Activated CD8-positive, alpha-beta T cell treated with anti-CD3 and anti-CD28 coated beads for 36 hours (primary cell): Measurements from ENCODE around the gene ITGA6. TPM values are rescaled to one million over a fixed set of nuclear protein-coding genes. Genes with fewer than 3 reads are reported as not detected.

ENCODE experiments used
- ATAC-seq: fragments of 200-7000 bp; cut with Tn5 transposase; one replicate; pipeline ENCODE4 v1.10.0; 2021; ENCODE audit warnings: mild to moderate bottlenecking, moderate library complexity
- CTCF ChIA-PET: fragments of 350-600 bp; sonication (Branson Sonifier 250); formaldehyde crosslinking; loops from one replicate; lab custom pipeline; 2021; ENCODE audit warnings: antibody characterized with exemption; lab: Charles Lee
- POLR2A ChIA-PET: fragments of 350-600 bp; sonication (Branson Sonifier 250); formaldehyde crosslinking; loops from one replicate; lab custom pipeline; 2021; ENCODE audit warnings: antibody characterized with exemption; lab: Charles Lee
- DNase-seq: peaks from one replicate; pipeline ENCODE4 v3.0.0-alpha.2; 2020
- H3K27ac Mint-ChIP-seq: one replicate; pipeline ENCODE4 v1.8.0; 2021; ENCODE audit warnings: mild to moderate bottlenecking, mixed read lengths
- H3K27me3 Mint-ChIP-seq: one replicate; pipeline ENCODE4 v1.8.0; 2021; ENCODE audit warnings: mixed read lengths
- H3K36me3 Mint-ChIP-seq: one replicate; pipeline ENCODE4 v1.8.0; 2021; ENCODE audit warnings: low read depth, mixed read lengths
- H3K4me1 Mint-ChIP-seq: one replicate; pipeline ENCODE4 v1.8.0; 2021; ENCODE audit warnings: low read depth, mixed read lengths
- H3K4me3 Mint-ChIP-seq: one replicate; pipeline ENCODE4 v1.8.0; 2021; ENCODE audit warnings: mild to moderate bottlenecking, moderate library complexity, mixed read lengths
- H3K9me3 Mint-ChIP-seq: one replicate; pipeline ENCODE4 v1.8.0; 2021; ENCODE audit warnings: mixed read lengths
- CTCF ChIP-seq: fragments of 200-600 bp; IDR thresholded peaks from one replicate; pipeline ENCODE4 v1.8.0; 2022; ENCODE audit warnings: antibody characterized with exemption, mild to moderate bottlenecking
- intact Hi-C: fragments of 100-400 bp; cut with micrococcal nuclease; formaldehyde crosslinking; loops from one replicate; pipeline ENCODE4 v1.10.0; 2022
- total RNA-seq, 2 experiments: library from RNA; stranded (reverse); gene quantifications; one replicate each; pipeline ENCODE4 v1.2.3, GENCODE V29; 2021

Gene ITGA6
- total RNA-seq, 2 experiments from 2014 or later, result 7.9 to 8.4 TPM

- CTCF ChIA-PET, result no interaction called here
Observed at GRCh38 chr2:172405673-172406072, 21.7 kb upstream of the ITGA6 start.

GRCh38 chr2:172408143-172408766, 19.1 kb upstream of the ITGA6 start:
- H3K4me1 Mint-ChIP-seq, result peaks cover 3% of the 10 kb centered on the region
- no peaks in the 10 kb centered on the region for H3K9me3 Mint-ChIP-seq
- TF ChIP-seq CTCF, result no peak
- H3K36me3 Mint-ChIP-seq, result no peaks in the 10 kb centered on the region
- intact Hi-C loops, result no loop called here
- ATAC-seq (no peak), DNase-seq (no peak)
- no peak overlapping the region for H3K4me3 Mint-ChIP-seq
- POLR2A ChIA-PET, result interaction anchor here (1.3 kb wide), 1 partner anchor 161 kb away, joined by 3 read pairs; no protein-coding TSS in a partner anchor
- no peaks in the 10 kb centered on the region for H3K27me3 Mint-ChIP-seq
- CTCF ChIA-PET, result interaction anchor here (0.9 to 3.0 kb wide), 2 partner anchors 12 to 53 kb away, joined by 4 to 15 read pairs; no protein-coding TSS in a partner anchor
- no peak overlapping the region for H3K27ac Mint-ChIP-seq

More at GRCh38 chr2:172405673-172406072, 21.7 kb upstream of the ITGA6 start:
- DNase-seq (no peak), ATAC-seq (no peak)
- Mint-ChIP-seq H3K4me1 (peaks cover 3% of the 10 kb centered on the region), H3K27me3 (no peaks in the 10 kb centered on the region), H3K36me3 (no peaks in the 10 kb centered on the region), H3K27ac (no peak overlapping the region), H3K4me3 (no peak overlapping the region), H3K9me3 (no peaks in the 10 kb centered on the region)
- intact Hi-C loops, result no loop called here
- TF ChIP-seq CTCF, result no peak
- POLR2A ChIA-PET, result no interaction called here

GRCh38 chr2:172409042-172409441, 18.3 kb upstream of the ITGA6 start:
- intact Hi-C loops, result no loop called here
- no peak overlapping the region for H3K4me3 Mint-ChIP-seq
- DNase-seq (no peak), ATAC-seq (no peak)
- no peak for TF ChIP-seq CTCF
- H3K27me3 Mint-ChIP-seq, result no peaks in the 10 kb centered on the region
- no peak overlapping the region for H3K27ac Mint-ChIP-seq
- ChIA-PET CTCF (interaction anchor here (3.0 kb wide), 1 partner anchor 52 kb away, joined by 15 read pairs; no protein-coding TSS in a partner anchor), POLR2A (interaction anchor here (1.3 kb wide), 1 partner anchor 161 kb away, joined by 3 read pairs; no protein-coding TSS in a partner anchor)
- no peaks in the 10 kb centered on the region for H3K9me3 Mint-ChIP-seq
- peaks cover 3% of the 10 kb centered on the region for H3K4me1 Mint-ChIP-seq
- H3K36me3 Mint-ChIP-seq, result no peaks in the 10 kb centered on the region

GRCh38 chr2:172412984-172413492, 14.3 kb upstream of the ITGA6 start:
- H3K4me1 Mint-ChIP-seq, result peaks cover 5% of the 10 kb centered on the region
- ATAC-seq, result no peak

More at GRCh38 chr2:172412984-172413492, 14.3 kb upstream of the ITGA6 start:
- ChIA-PET CTCF (interaction anchor here (2.9 kb wide), 1 partner anchor 48 kb away, joined by 8 read pairs; no protein-coding TSS in a partner anchor), POLR2A (interaction anchor here (0.7 kb wide), 1 partner anchor 870 kb away, joined by 3 read pairs; no protein-coding TSS in a partner anchor)
- no peak for TF ChIP-seq CTCF
- H3K36me3 Mint-ChIP-seq, result no peaks in the 10 kb centered on the region
- no peak overlapping the region for H3K4me3 Mint-ChIP-seq
- H3K27me3 Mint-ChIP-seq, result peaks cover 2% of the 10 kb centered on the region
- H3K27ac Mint-ChIP-seq, result no peak overlapping the region
- no peak for DNase-seq
- intact Hi-C loops, result no loop called here
- no peaks in the 10 kb centered on the region for H3K9me3 Mint-ChIP-seq
